HepG2 (cell line): Measurements from ENCODE around the gene LYSET.

Source experiments
- ARID3A ChIP-seq: IDR thresholded peaks from 2 replicates; pipeline ENCODE4 v1.6.1; 2012; ENCODE audit warnings: low read depth, low read length, improper control_type of control experiment
- ATF3 ChIP-seq: sonication (generic); formaldehyde crosslinking; IDR thresholded peaks from 2 replicates; pipeline ENCODE4 v1.4.0; 2020; ENCODE audit warnings: missing genetic modification reagents
- CBX5 ChIP-seq: sonication (generic); formaldehyde crosslinking; IDR thresholded peaks from 2 replicates; pipeline ENCODE4 v1.4.0; 2020; ENCODE audit warnings: missing genetic modification reagents, borderline replicate concordance
- CEBPB ChIP-seq: IDR thresholded peaks from 2 replicates; pipeline ENCODE4 v1.6.1; 2011; ENCODE audit warnings: low read depth, low read length, improper control_type of control experiment, borderline replicate concordance
- MIXL1 ChIP-seq: IDR thresholded peaks from 2 replicates; pipeline ENCODE4 v1.6.1; 2016

- no peak for TF ChIP-seq CEBPB
- no peak for TF ChIP-seq MIXL1 (CRISPR knock-in tag)
- TF ChIP-seq ARID3A: no peak
- no peak for TF ChIP-seq CBX5
- TF ChIP-seq ATF3 (CRISPR knock-in tag): no peak
These were observed 47.0 kb downstream of the LYSET start for GRCh38 chr14:93232159-93232558.
